DMS79 (cell line): ENCODE results near the gene HMGCR.

Experiments
- DNase-seq: peaks from one replicate; lab custom pipeline; 2025; lab: John Stamatoyannopoulos, UW

The HMGCR gene

GRCh38 chr5:75381456-75381855 lies 44.4 kb downstream of the HMGCR start:
- DNase-seq: no peak

- DNase-seq: no peak
These were observed 47.2 kb downstream of the HMGCR start for GRCh38 chr5:75384218-75384617.

- no peak for DNase-seq
These were observed 50.8 kb downstream of the HMGCR start for GRCh38 chr5:75387806-75388205.

DNA sequence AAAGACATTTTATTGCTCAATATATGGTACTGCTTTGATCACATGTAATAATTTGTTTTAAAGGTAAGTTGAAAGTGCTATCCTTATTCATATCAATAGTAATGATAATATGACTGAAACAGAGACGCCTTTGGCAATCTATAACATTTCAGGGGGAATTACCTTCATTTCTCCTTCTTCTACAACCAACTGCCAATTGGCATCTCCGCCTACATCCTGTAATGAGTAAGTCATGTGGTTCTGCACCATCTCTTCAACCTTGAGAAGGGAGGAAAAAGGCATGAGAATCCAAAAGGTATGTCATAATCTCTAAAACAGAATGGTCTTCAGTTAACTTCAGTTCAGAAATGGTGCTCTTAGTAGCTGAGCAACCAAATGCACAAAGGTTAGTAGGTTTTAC lies 52.4 kb downstream of the HMGCR start:
- no peak for DNase-seq

DNA sequence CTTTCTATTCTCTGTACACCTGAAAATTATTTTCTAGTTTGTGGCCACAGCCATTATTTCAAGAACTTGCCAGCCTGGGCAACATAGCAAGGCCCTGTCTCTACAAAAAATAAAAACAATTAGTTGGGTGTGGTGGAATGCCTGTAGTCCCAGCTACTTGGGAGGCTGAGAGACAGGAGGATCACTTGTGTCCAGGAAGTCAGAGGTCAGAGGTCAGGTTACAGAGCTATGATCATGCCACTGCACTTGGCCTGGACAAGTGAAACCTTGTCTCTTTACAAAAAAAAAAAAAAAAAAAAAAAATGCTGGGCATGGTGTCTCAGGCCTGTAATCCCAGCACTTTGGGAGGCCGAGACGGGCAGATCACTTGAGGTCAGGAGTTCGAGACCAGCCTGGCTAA lies 58.3 kb downstream of the HMGCR start:
- DNase-seq: no peak

- DNase-seq: no peak
These were observed 68.3 kb downstream of the HMGCR start for GRCh38 chr5:75405296-75405695.
